Keratinocyte (primary cell): ENCODE measurements around the gene TBC1D14.

ENCODE experiments used
- CTCF ChIP-seq, 3 experiments: IDR thresholded peaks in 1 of 3; conservative IDR thresholded peaks in 1 of 3; optimal IDR thresholded peaks in 1 of 3; 2 replicates in 2 of 3; 3 replicates in 1 of 3; pipeline versions ENCODE3 to v1.5.1; 2011; ENCODE audit warnings: low read length in 3 of 3, mild to moderate bottlenecking in 3 of 3, moderate library complexity in 2 of 3, control low read depth in 1 of 3, inconsistent platforms in 1 of 3; ENCODE audit not compliant: insufficient read depth in 2 of 3; ENCODE audit errors: extremely low read depth in 1 of 3
- EZH2 ChIP-seq: IDR thresholded peaks from one replicate; pipeline ENCODE4 v1.6.1; 2012; ENCODE audit warnings: inconsistent platforms, mild to moderate bottlenecking, low read length, moderate library complexity

GRCh38 chr4:7031558-7032449 lies 122.2 kb downstream of the TBC1D14 start:
- no peak for TF ChIP-seq CTCF (optimal IDR thresholded peaks at IDR 0.05 in 1 of 3, IDR thresholded peaks at IDR 0.05 in 1 of 3, conservative IDR thresholded peaks at IDR 0.05 in 1 of 3; ENCODE audit: extremely low read depth in 1 of 3, insufficient read depth in 2 of 3, low read length in 3 of 3)
- no peak for TF ChIP-seq EZH2
